IMR-90 (cell line): ENCODE results near the gene HSD17B14. TPM values are rescaled to one million over a fixed set of nuclear protein-coding genes. Genes with fewer than 3 reads are reported as not detected.

Experiments used
- ATAC-seq: fragments of 200-7000 bp; cut with Tn5 transposase; 2 replicates; pipeline ENCODE4 v1.9.1; 2020; ENCODE audit warnings: low read depth, mild to moderate bottlenecking, moderate library complexity
- BruUV-seq: library from RNA; stranded (reverse); fragments of 400-500 nt; replicated peaks from 2 replicates; lab custom pipeline; 2021; lab: Mats Ljungman, UMichigan
- CTCF ChIA-PET: fragments of 300-600 bp; formaldehyde crosslinking; extraction: SDS; loops from one replicate; lab custom pipeline; 2021; ENCODE audit warnings: antibody characterized with exemption; lab: Yijun Ruan, JAX
- POLR2A ChIA-PET: fragments of 300-600 bp; sonication (Branson Sonifier 250); formaldehyde crosslinking; loops from one replicate; lab custom pipeline; 2022; ENCODE audit warnings: antibody characterized with exemption; ENCODE audit not compliant: unreplicated experiment; lab: Charles Lee
- DNase-seq: peaks from one replicate; pipeline ENCODE4 v3.0.0; 2013
- H2AFZ ChIP-seq: replicated peaks from 2 replicates; pipeline ENCODE3; 2013; ENCODE audit warnings: low read length, mild to moderate bottlenecking; ENCODE audit not compliant: poor library complexity
- H2AK5ac ChIP-seq: 2 replicates; pipeline ENCODE4 v1.6.1; 2013; ENCODE audit warnings: low read depth, low read length, inconsistent platforms
- H2AK9ac ChIP-seq: replicated peaks from 2 replicates; pipeline ENCODE3; 2013; ENCODE audit warnings: mild to moderate bottlenecking, low read depth, low read length, moderate library complexity; ENCODE audit not compliant: poor library complexity
- H2BK120ac ChIP-seq: 2 replicates; pipeline ENCODE4 v1.6.1; 2013; ENCODE audit warnings: low read depth, low read length, inconsistent platforms
- H2BK15ac ChIP-seq: 3 replicates; pipeline ENCODE4 v1.6.1; 2013; ENCODE audit warnings: low read depth, low read length, inconsistent platforms
- H2BK20ac ChIP-seq: 2 replicates; pipeline ENCODE4 v1.6.1; 2013; ENCODE audit warnings: low read depth, mild to moderate bottlenecking, inconsistent platforms, low read length, moderate library complexity
- H2BK5ac ChIP-seq: 2 replicates; pipeline ENCODE4 v1.6.1; 2013; ENCODE audit warnings: mild to moderate bottlenecking, low read depth, low read length, inconsistent platforms; ENCODE audit not compliant: poor library complexity, severe bottlenecking
- H3K14ac ChIP-seq: replicated peaks from 2 replicates; pipeline ENCODE4 v1.6.1; 2013; ENCODE audit warnings: low read depth, low read length, inconsistent platforms
- H3K18ac ChIP-seq: 2 replicates; pipeline ENCODE4 v1.6.1; 2013; ENCODE audit warnings: low read depth, low read length, control low read depth
- H3K23ac ChIP-seq: 2 replicates; pipeline ENCODE4 v1.6.1; 2013; ENCODE audit warnings: low read depth, low read length, inconsistent platforms
- H3K27ac ChIP-seq: 2 replicates; pipeline ENCODE4 v1.5.1; 2013; ENCODE audit warnings: mild to moderate bottlenecking, control low read depth, low read length; ENCODE audit not compliant: insufficient read depth
- H3K27me3 ChIP-seq: 2 replicates; pipeline ENCODE4 v1.6.1; 2013; ENCODE audit warnings: low read length; ENCODE audit not compliant: control insufficient read depth, insufficient read depth
- H3K36me3 ChIP-seq: 2 replicates; pipeline ENCODE4 v1.6.1; 2013; ENCODE audit warnings: low read length, mixed read lengths; ENCODE audit not compliant: control insufficient read depth, insufficient read depth
- H3K4ac ChIP-seq: 2 replicates; pipeline ENCODE4 v1.6.1; 2013; ENCODE audit warnings: low read depth, low read length, inconsistent platforms
- H3K4me1 ChIP-seq: 2 replicates; pipeline ENCODE4 v1.6.1; 2013; ENCODE audit warnings: low read length, mixed read lengths; ENCODE audit not compliant: control insufficient read depth, insufficient read depth
- H3K4me2 ChIP-seq: 2 replicates; pipeline ENCODE4 v1.6.1; 2013; ENCODE audit warnings: low read depth, mild to moderate bottlenecking, control low read depth, low read length, moderate library complexity
- H3K4me3 ChIP-seq: 2 replicates; pipeline ENCODE4 v1.5.1; 2013; ENCODE audit warnings: low read depth, mild to moderate bottlenecking, control low read depth, low read length, moderate library complexity; ENCODE audit not compliant: insufficient read depth
- H3K56ac ChIP-seq: 2 replicates; pipeline ENCODE4 v1.6.1; 2013; ENCODE audit warnings: low read length, inconsistent platforms; ENCODE audit not compliant: insufficient read depth; ENCODE audit errors: extremely low read depth
- H3K79me1 ChIP-seq, 2 experiments: 2 replicates each; pipeline ENCODE4 v1.6.1; 2013; ENCODE audit warnings: low read length in 2 of 2, inconsistent platforms in 1 of 2, low read depth in 1 of 2
- H3K9ac ChIP-seq: 2 replicates; pipeline ENCODE4 v1.6.1; 2013; ENCODE audit warnings: low read depth, low read length, control low read depth
- H3K9me1 ChIP-seq: 2 replicates; pipeline ENCODE4 v1.6.1; 2013; ENCODE audit warnings: low read length, inconsistent platforms; ENCODE audit not compliant: insufficient read depth
- H3K9me3 ChIP-seq: 2 replicates; pipeline ENCODE4 v1.6.1; 2013; ENCODE audit warnings: low read length; ENCODE audit not compliant: control insufficient read depth, insufficient read depth
- H4K20me1 ChIP-seq: 2 replicates; pipeline ENCODE4 v1.6.1; 2013; ENCODE audit warnings: low read length, inconsistent platforms; ENCODE audit not compliant: insufficient read depth
- H4K5ac ChIP-seq: 2 replicates; pipeline ENCODE4 v1.6.1; 2013; ENCODE audit warnings: mild to moderate bottlenecking, low read depth, low read length, control low read depth
- H4K8ac ChIP-seq, 2 experiments: 2 replicates each; pipeline ENCODE4 v1.6.1; 2013; ENCODE audit warnings: low read depth in 2 of 2, low read length in 2 of 2, control low read depth in 1 of 2, inconsistent platforms in 1 of 2
- H4K91ac ChIP-seq: 2 replicates; pipeline ENCODE4 v1.6.1; 2013; ENCODE audit warnings: low read depth, low read length, inconsistent platforms; ENCODE audit not compliant: insufficient read depth
- BHLHE40 ChIP-seq: fragments of 150-350 bp; IDR thresholded peaks from 2 replicates; pipeline ENCODE4 v1.6.1; 2016; ENCODE audit warnings: mild to moderate bottlenecking, low read depth, low read length
- CEBPB ChIP-seq: IDR thresholded peaks from 2 replicates; pipeline ENCODE4 v1.6.1; 2012; ENCODE audit warnings: low read depth, low read length, improper control_type of control experiment
- CHD1 ChIP-seq: IDR thresholded peaks from 2 replicates; pipeline ENCODE4 v1.6.1; 2012; ENCODE audit warnings: low read depth, low read length, improper control_type of control experiment
- CTCF ChIP-seq: conservative IDR thresholded peaks from 2 replicates; pipeline ENCODE4 v1.5.1; 2012; ENCODE audit warnings: mild to moderate bottlenecking, low read depth, low read length, improper control_type of control experiment
- POLR2A ChIP-seq: IDR thresholded peaks from 2 replicates; pipeline ENCODE4 v1.6.1; 2012; ENCODE audit warnings: mild to moderate bottlenecking, low read depth, low read length
- RCOR1 ChIP-seq: IDR thresholded peaks from 2 replicates; pipeline ENCODE4 v1.6.1; 2012; ENCODE audit warnings: mild to moderate bottlenecking, low read length, improper control_type of control experiment; ENCODE audit not compliant: insufficient replicate concordance
- RFX5 ChIP-seq: IDR thresholded peaks from 2 replicates; pipeline ENCODE4 v1.8.0; 2012; ENCODE audit warnings: low read depth, mild to moderate bottlenecking, low read length, moderate library complexity
- WGBS, 2 experiments: methylation state at CpG; one replicate each; pipeline versions ENCODE4 v1.1.5 to v1.1.7; 2013; ENCODE audit warnings: missing lambda C conversion rate in 2 of 2; ENCODE audit not compliant: insufficient read length in 1 of 2; ENCODE audit errors: extremely low coverage in 2 of 2; 5-methylcytosine and 5-hydroxymethylcytosine counted together
- dilution Hi-C: fragments of 300-500 bp; cut with HindIII; formaldehyde crosslinking; loops from one replicate; pipeline ENCODE4 v1.14.3; 2018; ENCODE audit warnings: low sequenced_read_pairs; ENCODE audit not compliant: unreplicated experiment
- in situ Hi-C: fragments of 300-500 bp; cut with MboI; formaldehyde crosslinking; loops from 3 replicates; pipeline ENCODE4 v1.14.3; 2019; ENCODE audit warnings: low sequenced_read_pairs, inconsistent platforms, mixed read lengths
- intact Hi-C: fragments of 100-400 bp; cut with micrococcal nuclease; formaldehyde crosslinking; loops from 2 replicates; pipeline ENCODE4 v1.10.0; 2022
- polyA plus RNA-seq, 3 experiments: library from polyadenylated mRNA; depleted of rRNA; stranded (reverse); fragments of >200 nt; gene quantifications; 2 replicates each; pipeline ENCODE4 v1.2.3, GENCODE V29; 2012; ENCODE audit warnings: low replicate concordance in 1 of 3
- total RNA-seq: library from RNA; depleted of rRNA; stranded (reverse); fragments of >200 nt; gene quantifications from 2 replicates; pipeline ENCODE4 v1.2.3, GENCODE V29; 2012
- TF ChIP-seq, protein P1 (sequence below): fragments of 150-350 bp; IDR thresholded peaks from 2 replicates; pipeline ENCODE4 v1.6.1; 2017; ENCODE audit warnings: mild to moderate bottlenecking, antibody characterized with exemption, low read length, low read depth

HSD17B14 gene
- total and polyA plus RNA-seq, 2 of the 4 experiments (the other 2 are of a cell fraction): 0.54 to 4.5 TPM

- Histone ChIP-seq H2AK5ac (no peak overlapping the region), H3K14ac (no peak overlapping the region), H2AFZ (no peak overlapping the region), H3K9ac (no peak overlapping the region), H2AK9ac (no peak overlapping the region), H3K27me3 (no peaks in the 10 kb centered on the region), H2BK20ac (no peak overlapping the region), H3K56ac (no peak overlapping the region), H3K9me3 (no peaks in the 10 kb centered on the region), H3K4ac (no peak overlapping the region), H3K79me1 (no peaks in the 10 kb centered on the region), H4K20me1 (no peaks in the 10 kb centered on the region), H4K5ac (no peak overlapping the region), H2BK15ac (no peak overlapping the region), H3K4me2 (no peak overlapping the region), H4K91ac (no peak overlapping the region), H3K18ac (no peak overlapping the region), H4K8ac (no peak overlapping the region), H3K4me1 (no peaks in the 10 kb centered on the region), H3K36me3 (peaks cover 20% of the 10 kb centered on the region), H3K4me3 (no peak overlapping the region), H2BK5ac (no peak overlapping the region), H2BK120ac (no peak overlapping the region), H3K23ac (no peak overlapping the region), H3K9me1 (no peaks in the 10 kb centered on the region), H3K27ac (no peak overlapping the region)
- in situ Hi-C loops (no loop called here), dilution Hi-C loops (loop anchor here (10.0 kb wide), 1 partner anchor 47 kb away; no protein-coding TSS in a partner anchor), intact Hi-C loops (no loop called here)
- CTCF ChIA-PET: interaction anchor here (0.7 kb wide), 1 partner anchor 10 kb away, joined by 3 read pairs; no protein-coding TSS in a partner anchor
- TF ChIP-seq RFX5: no peak
- TF ChIP-seq RCOR1: no peak
- TF ChIP-seq CTCF: no peak
- no peak for TF ChIP-seq CEBPB
- no peak for TF ChIP-seq CHD1
- TF ChIP-seq POLR2A: no peak
- TF ChIP-seq, protein P1, sequence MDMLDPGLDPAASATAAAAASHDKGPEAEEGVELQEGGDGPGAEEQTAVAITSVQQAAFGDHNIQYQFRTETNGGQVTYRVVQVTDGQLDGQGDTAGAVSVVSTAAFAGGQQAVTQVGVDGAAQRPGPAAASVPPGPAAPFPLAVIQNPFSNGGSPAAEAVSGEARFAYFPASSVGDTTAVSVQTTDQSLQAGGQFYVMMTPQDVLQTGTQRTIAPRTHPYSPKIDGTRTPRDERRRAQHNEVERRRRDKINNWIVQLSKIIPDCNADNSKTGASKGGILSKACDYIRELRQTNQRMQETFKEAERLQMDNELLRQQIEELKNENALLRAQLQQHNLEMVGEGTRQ: no peak
- no peak for TF ChIP-seq BHLHE40
- no peak for DNase-seq
- ATAC-seq: no peak
- no TSS peak for BruUV-seq
- POLR2A ChIA-PET: no interaction called here
- WGBS, 2 experiments: 100% methylated on average over 2 of the region's 4 CpGs; no CpG with 5 or more reads in 1 of the 2 experiments
Observed at GRCh38 chr19:48852292-48852691, 16.0 kb upstream of the HSD17B14 start.
